ENCODE measurements around the gene MADD.
"Not testable (repeated sequence)": the region's sequence is repeated elsewhere in the genome, so short reads cannot be mapped to it uniquely, and the experiment has no call there.

MADD gene

DNA sequence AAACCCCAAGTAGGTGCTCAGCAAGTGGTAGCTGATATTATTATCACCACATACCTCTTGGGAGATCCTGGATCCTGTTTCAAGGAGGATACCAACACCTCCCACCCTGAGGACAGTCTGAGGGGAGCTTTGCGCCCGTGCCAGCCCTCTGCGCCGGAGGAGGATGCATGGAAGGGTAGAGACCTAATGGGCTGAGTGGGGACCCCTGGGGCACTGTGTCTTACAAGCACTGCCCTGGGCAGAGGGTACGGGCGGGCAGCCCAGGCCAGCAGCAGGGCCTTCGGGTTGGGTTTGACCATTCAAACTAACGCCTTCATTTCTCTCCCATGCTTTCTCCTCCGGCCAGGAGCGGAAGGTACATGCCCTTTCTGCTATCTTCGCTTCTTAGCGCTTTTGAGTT lies 56.3 kb downstream of the MADD start:
- DNase-seq: no peak

DNA sequence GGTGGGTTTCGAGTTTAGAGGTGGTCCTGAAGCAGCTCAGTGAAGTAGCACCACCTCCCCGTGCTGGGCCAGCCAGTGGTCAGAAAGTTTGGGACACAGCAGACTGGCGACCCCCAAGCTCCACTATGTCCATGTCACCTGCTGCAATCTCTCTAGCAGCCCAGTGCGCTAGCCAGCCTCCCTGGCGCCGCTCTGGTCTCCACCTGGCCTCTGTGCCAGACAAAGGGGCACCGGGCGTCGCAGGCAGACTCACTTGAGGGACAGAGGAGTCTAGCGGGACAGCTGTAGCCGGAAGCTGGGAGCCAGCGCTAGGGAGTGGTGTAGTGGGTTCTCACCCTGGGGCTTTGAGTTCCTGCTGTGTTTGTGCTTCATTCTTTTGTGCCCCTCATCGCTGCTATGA lies 57.1 kb downstream of the MADD start:
- DNase-seq: no peak

DNA sequence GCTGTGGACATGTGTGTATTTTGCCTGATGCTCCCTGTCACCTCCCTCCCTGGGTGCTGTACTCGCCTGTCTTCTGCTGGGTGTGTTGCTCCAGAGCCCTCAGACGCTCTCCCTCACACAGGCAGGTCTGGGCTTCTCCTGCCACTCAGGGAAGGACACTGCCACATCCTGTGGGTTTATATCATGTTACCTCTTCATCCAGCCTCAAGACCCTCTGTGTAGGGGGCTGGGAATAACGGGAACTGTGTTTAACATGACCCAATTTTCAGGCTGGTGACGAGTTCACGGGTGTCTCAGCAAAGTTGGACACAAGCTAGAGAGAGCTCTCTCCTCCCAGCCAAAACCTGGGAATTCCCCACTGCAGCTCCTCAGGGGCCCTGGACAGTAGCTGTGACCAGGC lies 58.0 kb downstream of the MADD start:
- no peak for DNase-seq

- no peak for DNase-seq
Observed at GRCh38 chr11:47328449-47329390, 58.8 kb downstream of the MADD start.

DNA sequence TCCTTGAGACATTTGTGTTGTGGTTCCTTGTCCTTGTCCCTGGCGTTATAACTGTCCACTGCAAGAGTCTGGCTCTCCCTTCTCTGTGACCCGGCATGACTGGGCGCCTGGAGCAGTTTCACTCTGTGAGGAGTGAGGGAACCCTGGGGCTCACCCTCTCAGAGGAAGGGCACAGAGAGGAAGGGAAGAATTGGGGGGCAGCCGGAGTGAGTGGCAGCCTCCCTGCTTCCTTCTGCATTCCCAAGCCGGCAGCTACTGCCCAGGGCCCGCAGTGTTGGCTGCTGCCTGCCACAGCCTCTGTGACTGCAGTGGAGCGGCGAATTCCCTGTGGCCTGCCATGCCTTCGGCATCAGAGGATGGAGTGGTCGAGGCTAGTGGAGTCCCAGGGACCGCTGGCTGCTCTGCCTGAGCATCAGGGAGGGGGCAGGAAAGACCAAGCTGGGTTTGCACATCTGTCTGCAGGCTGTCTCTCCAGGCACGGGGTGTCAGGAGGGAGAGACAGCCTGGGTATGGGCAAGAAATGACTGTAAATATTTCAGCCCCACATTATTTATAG lies 59.6 kb downstream of the MADD start:
- DNase-seq: no peak

- no peak for DNase-seq
Observed at GRCh38 chr11:47329987-47330931, 60.3 kb downstream of the MADD start.

- no peak for DNase-seq
Observed at GRCh38 chr11:47331454-47332302, 61.7 kb downstream of the MADD start.

GRCh38 chr11:47332303-47332711 lies 62.4 kb downstream of the MADD start:
- DNase-seq: no peak

DNA sequence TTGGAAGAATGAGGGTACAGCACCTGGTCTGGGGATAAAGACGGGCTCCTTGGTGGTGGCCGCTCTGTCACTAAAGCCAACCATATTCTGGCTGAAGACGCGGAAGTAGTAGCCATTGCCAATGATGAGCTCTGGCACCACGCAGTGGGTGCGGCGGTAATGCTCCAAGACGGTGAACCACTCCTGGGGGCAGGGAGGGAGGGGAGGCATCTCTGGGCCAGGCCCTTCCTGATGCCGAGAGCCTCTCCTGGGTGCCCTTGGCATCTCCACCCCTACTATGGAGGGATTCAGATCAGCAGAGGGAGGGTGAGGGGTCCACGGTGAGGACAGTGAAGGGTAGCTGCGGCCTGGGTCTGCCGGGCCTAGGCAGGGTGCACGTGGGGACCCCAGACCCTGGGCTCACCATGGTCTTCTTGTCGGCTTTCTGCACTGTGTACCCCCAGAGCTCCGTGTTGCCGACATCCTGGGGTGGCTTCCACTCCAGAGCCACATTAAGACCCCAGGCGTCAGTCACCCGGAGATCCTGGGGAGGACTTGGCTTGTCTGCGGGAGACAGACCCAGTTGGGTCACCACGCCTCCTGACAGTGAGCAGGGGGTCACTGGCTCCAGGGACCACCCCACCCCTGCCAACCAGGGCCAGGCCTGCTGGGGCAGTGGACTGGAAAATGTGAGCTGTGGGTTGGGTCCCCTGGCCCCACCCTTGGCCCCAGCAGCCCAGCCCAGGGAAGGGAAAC lies 63.0 kb downstream of the MADD start:
- DNase-seq: no peak

DNA sequence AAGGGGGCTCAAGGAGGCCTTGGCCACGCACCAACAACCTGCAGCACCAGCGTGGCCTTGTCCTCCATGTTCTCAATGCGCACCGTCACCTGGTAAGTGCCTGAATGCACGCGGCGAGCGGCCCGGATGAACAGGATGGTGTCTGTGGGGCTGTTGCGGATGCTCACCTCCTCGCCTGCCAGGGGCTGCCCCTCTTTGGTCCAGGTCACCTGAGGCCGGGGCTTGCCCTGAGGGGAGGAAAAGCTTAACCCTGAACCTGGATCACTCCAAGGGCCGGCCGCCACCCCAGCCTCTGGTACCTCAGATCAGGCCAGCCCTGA lies 63.6 kb downstream of the MADD start:
- no peak for DNase-seq

DNA sequence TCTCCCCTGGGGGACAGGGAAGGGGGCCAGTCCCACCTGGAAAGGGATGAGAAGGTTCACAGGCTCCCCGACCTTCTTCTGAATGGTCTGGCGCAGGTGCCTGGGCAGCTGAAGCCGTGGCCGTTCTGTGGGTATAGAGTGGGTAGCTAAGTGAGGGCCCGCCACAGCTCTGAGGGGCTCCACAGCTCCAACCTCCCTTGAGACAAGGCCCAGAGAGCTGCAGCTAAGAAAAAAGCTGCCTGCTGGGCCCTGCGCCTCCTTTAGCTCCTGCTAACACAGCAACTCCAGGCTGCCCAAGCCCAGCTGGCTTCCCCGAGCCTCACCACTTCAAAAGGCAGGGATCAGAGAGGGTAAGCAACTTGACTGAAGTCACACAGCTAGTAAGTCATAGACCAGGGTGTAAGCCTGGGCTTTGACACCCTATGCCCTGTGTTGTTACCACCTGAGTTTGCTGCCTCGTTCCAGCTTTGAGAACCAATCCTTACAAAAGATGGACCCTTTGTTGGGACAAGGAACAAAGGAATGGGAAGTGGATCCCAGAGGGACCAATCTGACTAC lies 64.0 kb downstream of the MADD start:
- DNase-seq: no peak

DNA sequence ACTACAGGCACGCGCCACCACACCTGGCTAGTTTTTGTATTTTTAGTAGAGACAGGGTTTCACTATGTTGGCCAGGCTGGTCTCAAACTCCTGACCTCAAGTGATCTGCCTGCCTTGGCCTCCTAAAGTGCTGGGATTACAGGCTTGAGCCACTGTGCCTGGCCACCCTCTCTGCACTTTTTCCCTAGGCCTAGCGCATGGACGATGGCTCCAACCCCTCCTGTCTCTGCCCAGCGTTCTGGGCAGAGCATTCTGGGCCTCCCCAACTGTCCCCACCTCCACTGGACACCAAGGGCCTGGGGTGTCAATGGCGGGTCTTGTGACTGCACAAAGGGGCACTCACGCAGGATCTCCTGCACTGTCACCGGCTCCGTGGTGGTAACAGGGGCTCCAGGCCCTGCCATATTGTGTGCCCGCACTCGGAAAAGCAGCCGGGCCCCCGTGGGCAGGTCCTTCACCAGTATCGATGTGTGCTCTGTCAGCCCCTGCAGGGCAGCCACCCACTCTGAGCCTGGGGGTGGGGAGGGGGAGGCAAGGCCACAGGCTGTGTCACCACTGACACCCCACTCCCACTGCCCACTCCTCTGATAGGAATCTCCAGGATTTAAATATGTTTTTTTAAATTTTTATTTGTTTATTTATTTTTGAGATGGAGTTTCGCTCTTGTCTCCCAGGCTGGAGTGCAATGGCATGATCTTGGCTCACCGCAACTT lies 64.9 kb downstream of the MADD start:
- DNase-seq: not testable (repeated sequence)

- no peak for DNase-seq
Observed at GRCh38 chr11:47335733-47336132, 65.8 kb downstream of the MADD start.

DNA sequence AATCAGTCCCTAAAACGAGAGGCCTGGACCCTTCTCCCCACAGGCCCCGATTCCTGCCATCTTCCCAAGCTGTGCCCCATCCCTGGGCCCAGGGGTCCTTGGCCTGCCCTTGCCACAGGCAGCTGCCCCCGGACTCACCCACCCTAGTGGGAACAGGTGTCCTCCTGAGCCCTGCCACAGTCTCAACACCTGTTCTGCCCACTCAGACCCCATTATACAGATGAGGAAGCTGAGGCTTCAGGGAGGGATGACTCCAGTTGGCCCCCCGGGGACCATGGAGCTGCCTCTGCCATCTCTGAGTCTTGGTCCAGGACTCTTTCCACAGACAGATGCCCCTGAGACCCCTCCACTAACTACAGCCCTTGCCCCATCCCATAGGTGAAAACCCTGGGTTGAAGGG lies 66.7 kb downstream of the MADD start:
- DNase-seq: no peak

GRCh38 chr11:47337229-47337924 lies 67.4 kb downstream of the MADD start:
- DNase-seq: no peak

DNA sequence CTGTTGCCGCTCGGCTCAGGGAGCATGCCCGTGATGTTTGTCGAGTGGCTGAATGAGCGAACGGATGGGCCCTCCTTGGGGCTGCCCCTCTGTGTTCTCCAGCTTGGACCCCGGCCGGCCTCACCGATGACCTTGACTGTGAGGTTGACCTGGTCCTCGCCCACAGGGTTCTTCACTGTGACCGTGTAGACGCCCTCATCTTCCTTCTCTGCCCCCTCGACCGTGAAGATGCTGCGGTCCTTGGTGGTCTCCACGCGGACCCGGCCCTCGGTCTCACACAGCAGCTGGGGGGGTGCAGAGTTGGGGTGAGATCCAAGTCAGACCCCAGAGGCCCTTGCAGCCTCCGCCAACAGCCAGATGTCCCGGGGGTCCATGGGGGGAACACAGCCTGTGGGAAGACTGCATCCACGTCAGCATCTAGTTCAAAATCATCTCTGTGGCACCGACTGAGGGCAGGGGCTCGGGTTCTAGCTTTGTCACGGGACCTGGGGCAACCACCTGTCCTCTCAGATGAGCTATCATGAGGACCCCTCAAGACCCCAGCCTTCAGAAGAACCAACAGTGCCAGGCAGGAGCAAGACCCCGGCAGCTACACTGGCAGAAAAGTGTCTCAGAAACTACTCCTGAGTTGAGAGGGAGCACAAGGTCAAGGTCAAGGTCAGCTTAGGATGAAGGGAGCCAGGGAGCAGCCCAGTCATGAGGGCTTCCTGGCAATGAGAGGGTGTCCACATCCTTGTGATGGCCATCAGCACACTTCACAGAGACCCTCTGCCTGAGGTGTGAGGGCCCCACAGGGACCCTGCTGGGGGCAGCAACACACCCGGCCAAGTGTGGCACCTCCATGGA lies 68.7 kb downstream of the MADD start:
- DNase-seq: no peak

DNA sequence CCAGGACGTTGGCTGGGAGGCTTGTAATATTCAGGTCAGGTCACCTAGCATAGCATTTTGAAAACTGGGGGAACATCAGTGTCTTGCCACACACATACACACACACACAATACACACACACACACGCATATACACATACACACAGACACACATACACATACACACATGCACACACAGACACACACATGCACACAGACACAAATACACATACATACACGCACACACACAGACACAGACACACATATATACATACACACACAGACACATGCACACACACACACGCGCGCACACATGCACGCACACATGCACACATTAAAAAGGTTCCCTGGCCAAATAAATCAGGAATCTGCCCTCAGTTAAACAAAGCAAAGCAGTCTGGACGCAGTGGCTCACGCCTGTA lies 70.1 kb downstream of the MADD start:
- no peak for DNase-seq

DNA sequence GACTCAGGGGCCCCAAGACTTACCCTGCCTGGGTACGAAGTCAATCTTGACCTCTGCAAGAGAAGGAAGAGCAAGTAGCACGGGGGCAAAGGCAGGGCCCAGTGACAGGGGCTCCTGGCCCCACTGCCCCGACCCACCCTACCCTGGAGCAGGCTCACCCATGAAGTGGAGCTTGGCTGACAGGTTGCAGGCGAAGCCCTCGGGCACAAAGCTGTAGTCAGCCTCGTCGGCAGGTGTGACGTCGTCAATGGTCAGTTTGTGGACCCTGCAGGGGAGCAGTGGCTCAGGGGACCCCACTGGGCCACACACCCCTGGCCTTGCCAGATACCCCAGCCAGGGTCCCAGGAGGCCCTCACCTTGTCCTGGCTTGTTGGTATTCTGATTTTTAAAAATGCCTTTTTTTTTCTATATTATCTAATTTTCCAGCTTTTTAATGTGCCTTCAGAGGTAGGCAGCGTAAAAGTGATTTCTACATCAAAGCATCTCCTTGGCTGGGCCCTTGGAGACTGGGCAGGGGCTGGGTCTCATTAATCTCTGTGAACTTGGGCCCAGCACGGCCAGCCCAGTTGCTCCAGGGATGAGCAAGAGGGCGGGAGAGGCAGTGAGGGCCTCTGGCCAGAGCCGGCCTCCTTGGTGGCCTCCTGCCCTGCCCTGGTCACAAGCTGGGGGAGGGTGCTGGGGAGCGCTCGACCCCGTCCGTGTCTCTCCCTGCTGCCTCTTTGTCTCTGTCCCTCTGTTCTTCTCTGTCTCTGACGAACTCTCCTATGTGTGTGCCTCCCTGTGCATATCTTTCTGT lies 71.2 kb downstream of the MADD start:
- DNase-seq: no peak

Measured in NCI-H146 (cell line).